Glutamatergic neuron (in vitro differentiated cells): ENCODE data around the gene PYGB. TPM values are rescaled to one million over a fixed set of nuclear protein-coding genes. Genes with fewer than 3 reads are reported as not detected.
"Not testable (repeated sequence)": the region's sequence is repeated elsewhere in the genome, so short reads cannot be mapped to it uniquely, and the experiment has no call there.

ENCODE experiments used
- DNase-seq: peaks from one replicate; pipeline ENCODE4 v3.0.0; 2022
- H3K27ac Mint-ChIP-seq: one replicate; pipeline ENCODE4 v1.8.0; 2020; ENCODE audit warnings: mild to moderate bottlenecking, mixed read lengths, inconsistent platforms; ENCODE audit not compliant: unreplicated experiment
- H3K27me3 Mint-ChIP-seq: one replicate; pipeline ENCODE4 v1.8.0; 2020; ENCODE audit warnings: mild to moderate bottlenecking, moderate library complexity, mixed read lengths, inconsistent platforms; ENCODE audit not compliant: unreplicated experiment
- H3K36me3 Mint-ChIP-seq: one replicate; pipeline ENCODE4 v1.8.0; 2020; ENCODE audit warnings: mild to moderate bottlenecking, mixed read lengths, inconsistent platforms; ENCODE audit not compliant: unreplicated experiment
- H3K4me1 Mint-ChIP-seq: one replicate; pipeline ENCODE4 v1.8.0; 2020; ENCODE audit warnings: mild to moderate bottlenecking, low read depth, mixed read lengths, inconsistent platforms; ENCODE audit not compliant: unreplicated experiment
- H3K4me3 Mint-ChIP-seq: one replicate; pipeline ENCODE4 v1.8.0; 2020; ENCODE audit warnings: mild to moderate bottlenecking, mixed read lengths, inconsistent platforms; ENCODE audit not compliant: unreplicated experiment
- H3K9me3 Mint-ChIP-seq: one replicate; pipeline ENCODE4 v1.8.0; 2020; ENCODE audit warnings: mild to moderate bottlenecking, moderate library complexity, mixed read lengths, inconsistent platforms; ENCODE audit not compliant: unreplicated experiment
- CTCF ChIP-seq: fragments of 200-600 bp; sonication (generic); IDR thresholded peaks from one replicate; pipeline ENCODE4 v1.5.0; 2021; ENCODE audit not compliant: partially characterized antibody, unreplicated experiment
- total RNA-seq: library from RNA; stranded (reverse); fragmentation: NEBNext Ultra II Directional; extraction: Animal tissue kit (Norgen Biotek cat#: 25700); gene quantifications from one replicate; pipeline ENCODE4 v1.2.1, GENCODE V29; 2021; ENCODE audit not compliant: unreplicated experiment

PYGB gene
- total RNA-seq, 1 donor from 2014 or later = 295 TPM

DNA sequence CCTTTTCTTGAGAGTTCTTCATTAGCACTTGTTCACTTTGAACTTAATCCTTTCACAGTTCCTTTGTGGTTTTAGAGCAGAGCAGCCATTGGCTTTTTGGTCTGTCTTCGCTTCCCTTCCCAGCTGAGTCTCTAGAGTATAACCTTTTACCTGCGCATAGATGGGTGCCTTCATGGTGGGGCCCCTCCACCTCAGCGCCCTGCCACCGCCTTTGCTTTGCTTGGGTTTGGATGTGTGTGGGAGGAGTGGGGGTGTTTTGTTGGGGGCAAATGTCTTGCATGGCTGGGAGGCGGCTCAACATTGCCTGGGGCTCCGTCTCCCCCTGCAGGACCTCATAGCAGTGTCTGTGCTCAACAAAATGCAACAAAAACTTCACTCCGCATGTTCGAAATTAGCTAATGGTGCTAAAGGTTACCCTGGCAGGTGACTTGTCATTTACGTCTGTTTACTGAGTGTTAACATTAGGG, 11.9 kb downstream of the PYGB start:
- H3K9me3 Mint-ChIP-seq = peaks cover 18% of the 10 kb centered on the region
- H3K36me3 Mint-ChIP-seq = peaks cover 45% of the 10 kb centered on the region
- no peak for TF ChIP-seq CTCF
- H3K4me3 Mint-ChIP-seq = peak overlapping the region; percentile 19
- peaks cover 7% of the 10 kb centered on the region for H3K4me1 Mint-ChIP-seq
- DNase-seq = no peak
- H3K27me3 Mint-ChIP-seq = peaks cover 3% of the 10 kb centered on the region
- H3K27ac Mint-ChIP-seq = no peak overlapping the region

DNA sequence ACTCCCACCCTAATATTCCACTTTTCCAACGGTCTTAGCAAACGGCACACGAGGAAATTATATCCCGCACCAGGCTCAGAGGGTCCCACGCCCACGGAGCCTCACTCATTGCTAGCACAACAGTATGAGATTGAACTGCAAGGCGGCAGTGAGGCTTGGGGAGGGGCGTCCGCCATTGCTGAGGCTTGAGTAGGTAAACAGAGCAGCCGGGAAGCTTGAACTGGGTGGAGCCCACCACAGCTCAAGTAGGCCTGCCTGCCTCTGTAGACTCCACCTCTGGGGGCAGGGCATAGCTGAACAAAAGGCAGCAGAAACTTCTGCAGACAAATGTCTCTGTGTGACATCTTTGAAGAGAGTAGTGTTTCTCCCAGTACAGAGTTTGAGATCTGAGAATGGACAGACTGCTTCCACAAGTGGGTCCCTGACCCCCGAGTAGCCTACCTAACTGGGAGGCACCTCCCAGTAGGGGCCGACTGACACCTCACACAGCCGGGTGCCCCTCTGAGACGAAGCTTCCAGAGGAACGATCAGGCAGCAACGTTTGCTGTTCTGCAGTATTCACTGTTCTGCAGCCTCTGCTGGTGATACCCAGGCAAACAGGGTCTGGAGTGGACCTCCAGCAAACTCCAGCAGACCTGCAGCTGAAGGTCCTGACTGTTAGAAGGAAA, 13.0 kb downstream of the PYGB start:
- DNase-seq = not testable (repeated sequence)
- H3K36me3 Mint-ChIP-seq = peaks cover 45% of the 10 kb centered on the region

GRCh38 chr20:25269057-25269832, 21.4 kb downstream of the PYGB start:
- Mint-ChIP-seq H3K4me1 (peaks cover 6% of the 10 kb centered on the region), H3K9me3 (peaks cover 4% of the 10 kb centered on the region), H3K27me3 (peaks cover 1% of the 10 kb centered on the region), H3K4me3 (no peak overlapping the region), H3K36me3 (peaks cover 14% of the 10 kb centered on the region), H3K27ac (no peak overlapping the region)
- TF ChIP-seq CTCF = no peak
- DNase-seq = no peak

More for the DNA sequence above, 13.0 kb downstream of the PYGB start:
- not testable (repeated sequence) for H3K27me3 Mint-ChIP-seq, H3K4me1 Mint-ChIP-seq, H3K27ac Mint-ChIP-seq, H3K4me3 Mint-ChIP-seq
- H3K9me3 Mint-ChIP-seq = peaks cover 18% of the 10 kb centered on the region

- DNase-seq = no peak
- H3K4me1 Mint-ChIP-seq = peaks cover 6% of the 10 kb centered on the region
- peaks cover 10% of the 10 kb centered on the region for H3K36me3 Mint-ChIP-seq
- TF ChIP-seq CTCF = no peak
- peaks cover 1% of the 10 kb centered on the region for H3K27me3 Mint-ChIP-seq
- no peak overlapping the region for H3K27ac Mint-ChIP-seq
- H3K9me3 Mint-ChIP-seq = peaks cover 4% of the 10 kb centered on the region
- H3K4me3 Mint-ChIP-seq = no peak overlapping the region
Observed at GRCh38 chr20:25269833-25270170, 21.9 kb downstream of the PYGB start.

DNA sequence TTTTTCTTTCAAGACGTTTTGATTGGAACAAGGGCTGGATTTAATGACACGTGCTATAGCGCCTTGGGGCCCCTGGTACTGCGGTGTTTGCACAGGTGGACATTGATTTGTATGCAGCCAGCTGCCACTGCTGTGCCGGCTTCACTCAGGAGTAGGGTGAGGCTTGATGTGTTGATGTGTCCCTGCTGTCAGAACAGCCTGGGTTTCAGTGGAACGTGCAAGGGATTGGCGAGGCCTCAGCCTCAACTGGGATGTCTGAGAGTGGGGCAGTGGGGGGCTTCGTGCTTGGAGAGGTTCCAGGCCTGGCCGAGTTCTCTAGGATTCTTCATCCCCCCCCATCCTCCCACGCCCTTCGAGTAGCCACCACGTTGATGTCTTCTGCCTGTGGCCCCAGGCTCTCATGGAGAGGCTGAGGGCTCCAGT, 23.0 kb downstream of the PYGB start:
- Mint-ChIP-seq H3K27me3 (peaks cover 8% of the 10 kb centered on the region), H3K27ac (no peak overlapping the region), H3K4me1 (peaks cover 6% of the 10 kb centered on the region), H3K4me3 (no peak overlapping the region), H3K36me3 (peaks cover 10% of the 10 kb centered on the region), H3K9me3 (peaks cover 9% of the 10 kb centered on the region)
- DNase-seq = no peak
- TF ChIP-seq CTCF = no peak
